HCT116 (cell line): Measurements from ENCODE around the gene LAGE3. TPM values are rescaled to one million over a fixed set of nuclear protein-coding genes. Genes with fewer than 3 reads are reported as not detected.

Experiments used
- ATAC-seq: fragments of 200-7000 bp; cut with Tn5 transposase; 2 replicates; pipeline ENCODE4 v1.9.1; 2020; ENCODE audit warnings: mild to moderate bottlenecking, moderate library complexity
- BruUV-seq: library from RNA; stranded (reverse); fragments of 400-500 nt; replicated peaks from 2 replicates; lab custom pipeline; 2021; lab: Mats Ljungman, UMichigan
- CTCF ChIA-PET: fragments of 300-600 bp; sonication (Branson Sonifier 250); formaldehyde crosslinking; loops from one replicate; lab custom pipeline; 2021; ENCODE audit warnings: antibody characterized with exemption; lab: Charles Lee
- POLR2A ChIA-PET: fragments of 300-600, 350-600 bp; sonication (Branson Sonifier 250); formaldehyde crosslinking; loops from one replicate; lab custom pipeline; 2021; ENCODE audit warnings: antibody characterized with exemption; lab: Charles Lee
- RAD21 ChIA-PET, 2 experiments: fragments of 300-600 bp; sonication (Branson Sonifier 250); formaldehyde crosslinking; loops; one replicate each; lab custom pipeline; 2023; ENCODE audit warnings: low total read pairs in 2 of 2; ENCODE audit not compliant: uncharacterized antibody in 2 of 2, unreplicated experiment in 2 of 2, low non-redundant PET in 1 of 2; lab: Charles Lee
- DNase-seq: peaks from one replicate; pipeline ENCODE4 v3.0.0-alpha.2; 2010; ENCODE audit warnings: low read depth, low spot score
- H2AFZ ChIP-seq: fragments of 200-600 bp; shearing (Covaris generic), sonication (generic); 2 replicates; pipeline ENCODE4 v1.6.1; 2017; ENCODE audit warnings: low read depth, mixed run types, mixed read lengths, antibody characterized with exemption, low read length; ENCODE audit not compliant: poor library complexity, severe bottlenecking
- H3K27ac ChIP-seq: 2 replicates; pipeline ENCODE4 v1.5.1; 2012; ENCODE audit warnings: low read depth, low read length
- H3K27me3 ChIP-seq: fragments of 200-600 bp; sonication (generic); 2 replicates; pipeline ENCODE4 v1.6.1; 2016; ENCODE audit warnings: mixed run types, low read length, mixed read lengths; ENCODE audit not compliant: insufficient read depth
- H3K36me3 ChIP-seq, 2 experiments: fragments of 200-500 bp in 1 of 2; fragments of 200-600 bp in 1 of 2; sonication (Bioruptor generic) in 1 of 2; sonication (generic) in 1 of 2; 2 replicates each; pipeline versions ENCODE4 v1.5.1 to v1.6.1; 2014 to 2016; ENCODE audit warnings: low read length in 2 of 2, inconsistent platforms in 1 of 2, mixed read lengths in 1 of 2, mixed run types in 1 of 2; ENCODE audit not compliant: insufficient read depth in 2 of 2, control insufficient read depth in 1 of 2
- H3K4me1 ChIP-seq, 2 experiments: fragments of 200-600 bp in 1 of 2; sonication (generic) in 1 of 2; 2 replicates each; pipeline versions ENCODE4 v1.5.1 to v1.6.1; 2012 to 2017; ENCODE audit warnings: low read length in 2 of 2, inconsistent platforms in 1 of 2, mild to moderate bottlenecking in 1 of 2, mixed read lengths in 1 of 2, mixed run types in 1 of 2, moderate library complexity in 1 of 2; ENCODE audit not compliant: insufficient read depth in 2 of 2, control insufficient read depth in 1 of 2
- H3K4me2 ChIP-seq: fragments of 200-600 bp; sonication (generic); 2 replicates; pipeline ENCODE4 v1.6.1; 2017; ENCODE audit warnings: mixed run types, low read length, mixed read lengths
- H3K4me3 ChIP-seq, 2 experiments: fragments of 200-600 bp in 1 of 2; sonication (generic) in 1 of 2; replicated peaks in 1 of 2; 2 replicates each; pipeline ENCODE4 v1.5.1; 2011 to 2016; ENCODE audit warnings: low read length in 2 of 2, control low read depth in 1 of 2, low read depth in 1 of 2, mild to moderate bottlenecking in 1 of 2, mixed read lengths in 1 of 2, mixed run types in 1 of 2
- H3K79me2 ChIP-seq: fragments of 200-600 bp; sonication (generic); 2 replicates; pipeline ENCODE4 v1.6.1; 2017; ENCODE audit warnings: mild to moderate bottlenecking, mixed run types, low read length, moderate library complexity, mixed read lengths; ENCODE audit not compliant: insufficient read depth
- H3K9ac ChIP-seq: fragments of 200-600 bp; sonication (generic); 2 replicates; pipeline ENCODE4 v1.6.1; 2016; ENCODE audit warnings: low read length, mixed read lengths
- H3K9me2 ChIP-seq: fragments of 200-600 bp; sonication (generic), shearing (Covaris generic); 2 replicates; pipeline ENCODE4 v1.6.1; 2017; ENCODE audit warnings: mixed run types, mild to moderate bottlenecking, moderate library complexity; ENCODE audit not compliant: insufficient read depth
- H3K9me3 ChIP-seq, 2 experiments: fragments of 200-500 bp in 1 of 2; fragments of 200-600 bp in 1 of 2; sonication (Bioruptor generic) in 1 of 2; sonication (generic) in 1 of 2; 2 replicates each; pipeline ENCODE4 v1.6.1; 2014 to 2017; ENCODE audit warnings: low read length in 2 of 2, mixed read lengths in 2 of 2, inconsistent platforms in 1 of 2, low read depth in 1 of 2, mild to moderate bottlenecking in 1 of 2, mixed run types in 1 of 2, moderate library complexity in 1 of 2; ENCODE audit not compliant: control insufficient read depth in 1 of 2, insufficient read depth in 1 of 2
- H4K20me1 ChIP-seq: fragments of 200-600 bp; sonication (generic), shearing (Covaris generic); 2 replicates; pipeline ENCODE4 v1.6.1; 2017; ENCODE audit warnings: mixed run types, mild to moderate bottlenecking, moderate library complexity; ENCODE audit not compliant: insufficient read depth
- CBX3 ChIP-seq: IDR thresholded peaks from 2 replicates; pipeline ENCODE4 v1.6.1; 2012; ENCODE audit warnings: low read depth
- EGR1 ChIP-seq: IDR thresholded peaks from 2 replicates; pipeline ENCODE4 v1.6.1; 2012; ENCODE audit warnings: low read depth
- ELF1 ChIP-seq: IDR thresholded peaks from 2 replicates; pipeline ENCODE4 v1.6.1; 2012; ENCODE audit warnings: low read depth, borderline replicate concordance
- EZH2phosphoT487 ChIP-seq: fragments of 200-600 bp; IDR thresholded peaks from 2 replicates; pipeline ENCODE4 v1.6.1; 2018; ENCODE audit warnings: antibody characterized with exemption, borderline replicate concordance
- FOSL1 ChIP-seq: IDR thresholded peaks from 2 replicates; pipeline ENCODE4 v1.6.1; 2012; ENCODE audit warnings: low read depth
- JUND ChIP-seq: IDR thresholded peaks from 2 replicates; pipeline ENCODE4 v1.6.1; 2012
- MAX ChIP-seq: IDR thresholded peaks from 2 replicates; pipeline ENCODE4 v1.6.1; 2012
- POLR2A ChIP-seq: IDR thresholded peaks from 2 replicates; pipeline ENCODE4 v1.7.0; 2011; ENCODE audit warnings: borderline replicate concordance; ENCODE audit not compliant: insufficient read depth, insufficient read length; ENCODE audit errors: extremely low read depth
- POLR2AphosphoS5 ChIP-seq: IDR thresholded peaks from 2 replicates; pipeline ENCODE4 v1.6.1; 2011; ENCODE audit warnings: mild to moderate bottlenecking, low read depth, low read length, moderate library complexity
- RAD21 ChIP-seq: IDR thresholded peaks from 2 replicates; pipeline ENCODE4 v1.6.1; 2012; ENCODE audit warnings: low read depth, mild to moderate bottlenecking
- SIN3A ChIP-seq: IDR thresholded peaks from 2 replicates; pipeline ENCODE4 v1.6.1; 2012; ENCODE audit warnings: low read depth
- YY1 ChIP-seq: IDR thresholded peaks from 2 replicates; pipeline ENCODE4 v1.6.1; 2011; ENCODE audit warnings: low read length, low read depth, moderate library complexity, mild to moderate bottlenecking; ENCODE audit not compliant: insufficient replicate concordance; ENCODE audit errors: extremely low read depth
- ZBTB33 ChIP-seq: IDR thresholded peaks from 2 replicates; pipeline ENCODE4 v1.6.1; 2011; ENCODE audit warnings: mild to moderate bottlenecking, low read length, moderate library complexity; ENCODE audit not compliant: insufficient replicate concordance; ENCODE audit errors: extremely low read depth
- ZFX ChIP-seq: fragments of 450-650 bp; IDR thresholded peaks from 2 replicates; pipeline ENCODE4 v1.6.1; 2017
- intact Hi-C: fragments of 100-400 bp; cut with micrococcal nuclease; formaldehyde crosslinking; loops from 2 replicates; pipeline ENCODE4 v1.10.0; 2022
- total RNA-seq: library from RNA; stranded (reverse); gene quantifications from one replicate; pipeline ENCODE4 v1.2.1, GENCODE V29; 2021; ENCODE audit not compliant: unreplicated experiment

Gene LAGE3
- total RNA-seq, 1 experiment from 2014 or later = 42.8 TPM

- POLR2A ChIA-PET = no interaction called here
- no peak for TF ChIP-seq SIN3A
- TF ChIP-seq FOSL1 = no peak
- no peak for TF ChIP-seq ELF1
- TF ChIP-seq, all 23 proteins: peak for 0
- intact Hi-C loops = no loop called here
- BruUV-seq = no TSS peak
- Histone ChIP-seq H3K4me1 (no peaks in the 10 kb centered on the region), H3K36me3 (peaks cover 0 to 2% of the 10 kb centered on the region in 2 experiments; a peak in 1 of 4 replicates), H3K9ac (no peak overlapping the region), H3K27me3 (no peaks in the 10 kb centered on the region), H3K9me3 (no peaks in the 10 kb centered on the region), H3K9me2 (no peaks in the 10 kb centered on the region), H3K79me2 (no peaks in the 10 kb centered on the region), H3K4me3 (no peak overlapping the region), H4K20me1 (no peaks in the 10 kb centered on the region), H3K4me2 (no peak overlapping the region), H2AFZ (no peak overlapping the region), H3K27ac (no peak overlapping the region)
- ATAC-seq = no peak
- ChIA-PET RAD21 (no interaction called here), CTCF (no interaction called here)
- no peak for DNase-seq
These were observed 8.6 kb downstream of the LAGE3 start for GRCh38 chrX:154470434-154470833.

- H3K9me2 ChIP-seq = no peaks in the 10 kb centered on the region
- no peak overlapping the region for H3K4me2 ChIP-seq
- H3K4me3 ChIP-seq = no peak overlapping the region
- no peak for DNase-seq
- H4K20me1 ChIP-seq = no peaks in the 10 kb centered on the region
- TF ChIP-seq MAX (no peak), EZH2phosphoT487 (no peak), FOSL1 (no peak), CBX3 (no peak), ZBTB33 (no peak), POLR2A (no peak), RAD21 (no peak), YY1 (no peak), EGR1 (no peak), ELF1 (no peak), JUND (no peak), POLR2AphosphoS5 (no peak), ZFX (no peak)
- H2AFZ ChIP-seq = no peak overlapping the region
- H3K27me3 ChIP-seq = no peaks in the 10 kb centered on the region
- H3K27ac ChIP-seq = no peak overlapping the region
- H3K79me2 ChIP-seq = no peaks in the 10 kb centered on the region
- ATAC-seq = no peak
- peaks cover 0 to 2% of the 10 kb centered on the region in 2 experiments; a peak in 1 of 4 replicates for H3K36me3 ChIP-seq
- intact Hi-C loops = no loop called here
- BruUV-seq = no TSS peak
- H3K9ac ChIP-seq = no peak overlapping the region
- ChIA-PET POLR2A (no interaction called here), CTCF (no interaction called here), RAD21 (no interaction called here)
- H3K4me1 ChIP-seq = no peaks in the 10 kb centered on the region
- H3K9me3 ChIP-seq = no peaks in the 10 kb centered on the region
These were observed 9.2 kb downstream of the LAGE3 start for GRCh38 chrX:154469880-154470279.
